HG02798 (cell line): ENCODE results near the gene KIF22.

Source experiments
- ATAC-seq: cut with Tn5 transposase; IDR thresholded peaks from one replicate; pipeline ENCODE4 v1.9.1; 2021; ENCODE audit warnings: mild to moderate bottlenecking; ENCODE audit not compliant: unreplicated experiment, poor library complexity

KIF22 gene

GRCh38 chr16:29812754-29813643 lies 22.4 kb downstream of the KIF22 start:
- no peak for ATAC-seq

- ATAC-seq, result no peak
Observed at GRCh38 chr16:29813644-29814562, 23.4 kb downstream of the KIF22 start.

GRCh38 chr16:29814592-29814991 lies 24.0 kb downstream of the KIF22 start:
- no peak for ATAC-seq

GRCh38 chr16:29815032-29815721 lies 24.6 kb downstream of the KIF22 start:
- no peak for ATAC-seq

- peak; percentile 76 for ATAC-seq
Observed at GRCh38 chr16:29815793-29816693, 25.5 kb downstream of the KIF22 start, which contains the start of gene PAGR1. Gene PAGR1 (plus strand): TSS chr16:29816152. CDS start chr16:29816526, 374 bp downstream.

GRCh38 chr16:29816694-29817441 lies 26.3 kb downstream of the KIF22 start:
- ATAC-seq, result peak; percentile 15

- ATAC-seq, result no peak
Observed at GRCh38 chr16:29818082-29818481, 27.5 kb downstream of the KIF22 start.

GRCh38 chr16:29819506-29819905 lies 29.0 kb downstream of the KIF22 start:
- ATAC-seq, result no peak

GRCh38 chr16:29820271-29820701 lies 29.7 kb downstream of the KIF22 start, which contains the start of gene MVP:
Gene MVP (plus strand): TSS chr16:29820462. CDS start chr16:29830550, 10,088 bp downstream.
- ATAC-seq, result no peak

GRCh38 chr16:29820730-29821642 lies 30.4 kb downstream of the KIF22 start:
- ATAC-seq, result peak; percentile 47

- ATAC-seq, result no peak
Observed at GRCh38 chr16:29821643-29822115, 31.1 kb downstream of the KIF22 start.

GRCh38 chr16:29824589-29825144 lies 34.1 kb downstream of the KIF22 start:
- ATAC-seq, result no peak

GRCh38 chr16:29825145-29826044 lies 34.8 kb downstream of the KIF22 start:
- no peak for ATAC-seq

GRCh38 chr16:29826342-29826695 lies 35.8 kb downstream of the KIF22 start:
- ATAC-seq, result no peak

- no peak for ATAC-seq
Observed at GRCh38 chr16:29830774-29831173, 40.2 kb downstream of the KIF22 start.

GRCh38 chr16:29831490-29831889 lies 40.9 kb downstream of the KIF22 start:
- no peak for ATAC-seq
